ENCODE data around the gene H6PD.

DNA sequence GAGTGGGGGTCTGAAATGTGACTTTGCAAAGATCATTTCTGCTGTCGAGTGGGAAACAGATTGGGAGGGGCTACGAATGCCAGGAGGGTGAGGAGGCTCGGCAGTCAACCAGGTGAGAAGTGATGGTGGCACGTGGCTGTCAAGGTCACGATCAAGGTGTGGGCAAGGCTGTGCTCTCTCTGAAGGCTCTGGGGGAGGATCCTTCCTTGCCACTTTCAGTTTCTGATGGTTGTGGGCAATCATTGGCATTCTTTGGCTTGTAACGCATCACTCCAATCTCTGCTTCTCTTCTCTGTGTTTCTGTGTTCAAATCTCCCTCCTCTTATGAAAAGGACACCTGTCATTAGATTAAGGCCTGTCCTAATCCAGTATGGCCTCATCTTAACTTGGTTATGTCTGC, 52.0 kb downstream of the H6PD start:
- TF ChIP-seq, protein P1, sequence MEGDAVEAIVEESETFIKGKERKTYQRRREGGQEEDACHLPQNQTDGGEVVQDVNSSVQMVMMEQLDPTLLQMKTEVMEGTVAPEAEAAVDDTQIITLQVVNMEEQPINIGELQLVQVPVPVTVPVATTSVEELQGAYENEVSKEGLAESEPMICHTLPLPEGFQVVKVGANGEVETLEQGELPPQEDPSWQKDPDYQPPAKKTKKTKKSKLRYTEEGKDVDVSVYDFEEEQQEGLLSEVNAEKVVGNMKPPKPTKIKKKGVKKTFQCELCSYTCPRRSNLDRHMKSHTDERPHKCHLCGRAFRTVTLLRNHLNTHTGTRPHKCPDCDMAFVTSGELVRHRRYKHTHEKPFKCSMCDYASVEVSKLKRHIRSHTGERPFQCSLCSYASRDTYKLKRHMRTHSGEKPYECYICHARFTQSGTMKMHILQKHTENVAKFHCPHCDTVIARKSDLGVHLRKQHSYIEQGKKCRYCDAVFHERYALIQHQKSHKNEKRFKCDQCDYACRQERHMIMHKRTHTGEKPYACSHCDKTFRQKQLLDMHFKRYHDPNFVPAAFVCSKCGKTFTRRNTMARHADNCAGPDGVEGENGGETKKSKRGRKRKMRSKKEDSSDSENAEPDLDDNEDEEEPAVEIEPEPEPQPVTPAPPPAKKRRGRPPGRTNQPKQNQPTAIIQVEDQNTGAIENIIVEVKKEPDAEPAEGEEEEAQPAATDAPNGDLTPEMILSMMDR (IDR thresholded peaks at IDR 0.05; ENCODE audit: low read depth, low read length) = no peak
- TF ChIP-seq EZH2phosphoT487 (IDR thresholded peaks at IDR 0.05; ENCODE audit: low read depth) = no peak
